Activated CD4-positive, alpha-beta T cell treated with anti-CD3 and anti-CD28 coated beads, Interleukin-2, amount 50 U/mL, for 48 hours (primary cell): ENCODE data around the gene SLC24A4.

ENCODE experiments used
- DNase-seq, 2 experiments: peaks; one replicate each; pipeline ENCODE4 v3.0.0-alpha.2; 2020

SLC24A4 gene

GRCh38 chr14:92440345-92441003 is 117.5 kb downstream of the SLC24A4 start:
- no peak for DNase-seq

- no peak for DNase-seq
These were observed 119.0 kb downstream of the SLC24A4 start for GRCh38 chr14:92441751-92442504.

- no peak for DNase-seq
These were observed 120.2 kb downstream of the SLC24A4 start for GRCh38 chr14:92443167-92443566.

GRCh38 chr14:92443741-92444140 is 120.8 kb downstream of the SLC24A4 start:
- DNase-seq = no peak

GRCh38 chr14:92446771-92447170 is 123.8 kb downstream of the SLC24A4 start:
- DNase-seq = no peak

- DNase-seq = no peak
These were observed 124.6 kb downstream of the SLC24A4 start for GRCh38 chr14:92447416-92448197.

GRCh38 chr14:92448786-92449185 is 125.8 kb downstream of the SLC24A4 start:
- no peak for DNase-seq

GRCh38 chr14:92449404-92450181 is 126.6 kb downstream of the SLC24A4 start:
- DNase-seq = no peak

GRCh38 chr14:92450351-92451070 is 127.5 kb downstream of the SLC24A4 start:
- no peak for DNase-seq

- DNase-seq = no peak
These were observed 128.3 kb downstream of the SLC24A4 start for GRCh38 chr14:92451245-92451644.

- no peak for DNase-seq
These were observed 128.8 kb downstream of the SLC24A4 start for GRCh38 chr14:92451755-92452154.

- DNase-seq = no peak
These were observed 129.5 kb downstream of the SLC24A4 start for GRCh38 chr14:92452471-92452870.

GRCh38 chr14:92453691-92454090 is 130.7 kb downstream of the SLC24A4 start:
- no peak for DNase-seq

- DNase-seq = no peak
These were observed 132.3 kb downstream of the SLC24A4 start for GRCh38 chr14:92455231-92455630.

GRCh38 chr14:92456215-92457015 is 133.4 kb downstream of the SLC24A4 start:
- no peak for DNase-seq

GRCh38 chr14:92457016-92457565 is 134.1 kb downstream of the SLC24A4 start:
- DNase-seq = no peak

GRCh38 chr14:92458136-92459029 is 135.4 kb downstream of the SLC24A4 start:
- DNase-seq = no peak

GRCh38 chr14:92459030-92459949 is 136.3 kb downstream of the SLC24A4 start:
- no peak for DNase-seq

- DNase-seq = no peak
These were observed 137.0 kb downstream of the SLC24A4 start for GRCh38 chr14:92459950-92460421.
